Neural progenitor cell (in vitro differentiated cells): ENCODE measurements around the gene KCNH2. TPM values are rescaled to one million over a fixed set of nuclear protein-coding genes. Genes with fewer than 3 reads are reported as not detected.

Experiments
- DNase-seq: peaks from one replicate; pipeline ENCODE4 v3.0.0-alpha.2; 2016; ENCODE audit warnings: low spot score
- H2AFZ ChIP-seq: fragments of 200-600 bp; sonication (generic); replicated peaks from 2 replicates; pipeline ENCODE4 v1.6.1; 2016; ENCODE audit warnings: antibody characterized with exemption
- H3F3A ChIP-seq: fragments of 200-600 bp; sonication (generic); 2 replicates; pipeline ENCODE4 v1.6.1; 2016; ENCODE audit warnings: antibody characterized with exemption, low read depth
- H3K27ac ChIP-seq: fragments of 200-600 bp; sonication (generic); 2 replicates; pipeline ENCODE4 v1.5.1; 2016; ENCODE audit warnings: mild to moderate bottlenecking
- H3K27me3 ChIP-seq: fragments of 200-600 bp; sonication (generic); 2 replicates; pipeline ENCODE4 v1.6.1; 2016; ENCODE audit warnings: mild to moderate bottlenecking, moderate library complexity
- H3K36me3 ChIP-seq: fragments of 200-600 bp; sonication (generic); 2 replicates; pipeline ENCODE4 v1.5.1; 2016
- H3K4me1 ChIP-seq: fragments of 200-600 bp; sonication (generic); 2 replicates; pipeline ENCODE4 v1.6.1; 2016; ENCODE audit warnings: mixed run types
- H3K4me2 ChIP-seq: fragments of 200-600 bp; sonication (generic); 2 replicates; pipeline ENCODE4 v1.6.1; 2016
- H3K4me3 ChIP-seq: fragments of 200-600 bp; sonication (generic); 2 replicates; pipeline ENCODE4 v1.5.1; 2016
- H3K79me2 ChIP-seq: fragments of 200-600 bp; sonication (generic); 2 replicates; pipeline ENCODE4 v1.6.1; 2016; ENCODE audit warnings: low read depth
- H3K9ac ChIP-seq: fragments of 200-600 bp; sonication (generic); 2 replicates; pipeline ENCODE4 v1.6.1; 2016
- H3K9me3 ChIP-seq: fragments of 200-600 bp; sonication (generic); 2 replicates; pipeline ENCODE4 v1.5.1; 2016; ENCODE audit warnings: low read depth
- H4K20me1 ChIP-seq: fragments of 200-600 bp; sonication (generic); 2 replicates; pipeline ENCODE4 v1.6.1; 2016; ENCODE audit warnings: low read depth
- H3K27ac Mint-ChIP-seq: 3 replicates; pipeline ENCODE4 v1.8.0; 2021; ENCODE audit warnings: mixed read lengths
- H3K27me3 Mint-ChIP-seq: 2 replicates; pipeline ENCODE4 v1.8.0; 2022; ENCODE audit warnings: low read depth, mild to moderate bottlenecking, inconsistent platforms, moderate library complexity, mixed read lengths; ENCODE audit not compliant: insufficient read depth
- H3K36me3 Mint-ChIP-seq: 3 replicates; pipeline ENCODE4 v1.8.0; 2021; ENCODE audit warnings: mixed read lengths
- H3K4me1 Mint-ChIP-seq: 3 replicates; pipeline ENCODE4 v1.8.0; 2021; ENCODE audit warnings: mixed read lengths
- H3K4me3 Mint-ChIP-seq: 3 replicates; pipeline ENCODE4 v1.8.0; 2021; ENCODE audit warnings: mild to moderate bottlenecking, moderate library complexity, mixed read lengths
- H3K9me3 Mint-ChIP-seq: 3 replicates; pipeline ENCODE4 v1.8.0; 2020; ENCODE audit warnings: mixed read lengths
- EZH2 ChIP-seq: fragments of 200-600 bp; sonication (generic); IDR thresholded peaks from 2 replicates; pipeline ENCODE4 v1.6.1; 2017; ENCODE audit warnings: antibody characterized with exemption, mild to moderate bottlenecking, moderate library complexity
- EZH2phosphoT487 ChIP-seq: fragments of 200-600 bp; sonication (generic); IDR thresholded peaks from 2 replicates; pipeline ENCODE4 v1.6.1; 2017; ENCODE audit warnings: antibody characterized with exemption
- total RNA-seq: library from RNA; depleted of rRNA; stranded (reverse); fragments of >200 nt; gene quantifications from 2 replicates; pipeline ENCODE4 v1.2.3, GENCODE V29; 2015; ENCODE audit warnings: low replicate concordance
- TF ChIP-seq, protein P1 (sequence below): fragments of 200-600 bp; sonication (generic); IDR thresholded peaks from 2 replicates; pipeline ENCODE4 v1.5.1; 2017; ENCODE audit warnings: antibody characterized with exemption, mild to moderate bottlenecking

Gene KCNH2
- total RNA-seq, 1 donor from 2014 or later = 2.6 TPM

DNA sequence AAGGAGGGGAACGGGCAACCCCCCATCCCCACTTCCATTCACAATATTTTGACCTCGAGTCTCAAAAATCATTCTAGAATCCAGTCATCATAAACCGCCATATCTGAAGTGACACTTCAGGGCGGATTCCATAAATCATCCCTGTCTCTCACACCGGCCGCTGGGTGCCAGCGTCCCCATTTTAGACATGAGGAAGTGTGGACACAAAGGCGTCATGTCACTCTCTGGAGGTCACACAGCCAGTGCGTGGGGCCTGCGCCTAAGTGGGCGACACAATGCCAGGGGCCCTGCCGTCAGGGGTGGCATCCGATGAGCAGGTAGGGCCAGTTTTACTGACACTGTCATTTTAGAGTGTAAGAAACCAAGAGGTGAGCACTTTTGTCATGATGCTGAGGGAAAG lies 19.5 kb downstream of the KCNH2 start:
- H3K9ac ChIP-seq = no peak overlapping the region
- H3K9me3 ChIP-seq = no peaks in the 10 kb centered on the region
- H3K27ac ChIP-seq = no peak overlapping the region
- H3K4me1 ChIP-seq = peaks cover 9% of the 10 kb centered on the region
- Mint-ChIP-seq H3K4me1 (peaks cover 20% of the 10 kb centered on the region), H3K9me3 (no peaks in the 10 kb centered on the region), H3K27me3 (peaks cover 13% of the 10 kb centered on the region), H3K36me3 (peaks cover 4% of the 10 kb centered on the region), H3K27ac (no peak overlapping the region), H3K4me3 (no peak overlapping the region)
- H3K36me3 ChIP-seq = no peaks in the 10 kb centered on the region
- no peaks in the 10 kb centered on the region for H3F3A ChIP-seq
- no peak for DNase-seq
- no peak overlapping the region for H3K4me2 ChIP-seq
- H3K27me3 ChIP-seq = no peaks in the 10 kb centered on the region
- no peak overlapping the region for H2AFZ ChIP-seq
- peaks cover 3% of the 10 kb centered on the region for H4K20me1 ChIP-seq
- no peaks in the 10 kb centered on the region for H3K79me2 ChIP-seq
- H3K4me3 ChIP-seq = no peak overlapping the region
- TF ChIP-seq, protein P1, sequence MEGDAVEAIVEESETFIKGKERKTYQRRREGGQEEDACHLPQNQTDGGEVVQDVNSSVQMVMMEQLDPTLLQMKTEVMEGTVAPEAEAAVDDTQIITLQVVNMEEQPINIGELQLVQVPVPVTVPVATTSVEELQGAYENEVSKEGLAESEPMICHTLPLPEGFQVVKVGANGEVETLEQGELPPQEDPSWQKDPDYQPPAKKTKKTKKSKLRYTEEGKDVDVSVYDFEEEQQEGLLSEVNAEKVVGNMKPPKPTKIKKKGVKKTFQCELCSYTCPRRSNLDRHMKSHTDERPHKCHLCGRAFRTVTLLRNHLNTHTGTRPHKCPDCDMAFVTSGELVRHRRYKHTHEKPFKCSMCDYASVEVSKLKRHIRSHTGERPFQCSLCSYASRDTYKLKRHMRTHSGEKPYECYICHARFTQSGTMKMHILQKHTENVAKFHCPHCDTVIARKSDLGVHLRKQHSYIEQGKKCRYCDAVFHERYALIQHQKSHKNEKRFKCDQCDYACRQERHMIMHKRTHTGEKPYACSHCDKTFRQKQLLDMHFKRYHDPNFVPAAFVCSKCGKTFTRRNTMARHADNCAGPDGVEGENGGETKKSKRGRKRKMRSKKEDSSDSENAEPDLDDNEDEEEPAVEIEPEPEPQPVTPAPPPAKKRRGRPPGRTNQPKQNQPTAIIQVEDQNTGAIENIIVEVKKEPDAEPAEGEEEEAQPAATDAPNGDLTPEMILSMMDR = no peak
- TF ChIP-seq EZH2phosphoT487 (no peak), EZH2 (no peak)

DNA sequence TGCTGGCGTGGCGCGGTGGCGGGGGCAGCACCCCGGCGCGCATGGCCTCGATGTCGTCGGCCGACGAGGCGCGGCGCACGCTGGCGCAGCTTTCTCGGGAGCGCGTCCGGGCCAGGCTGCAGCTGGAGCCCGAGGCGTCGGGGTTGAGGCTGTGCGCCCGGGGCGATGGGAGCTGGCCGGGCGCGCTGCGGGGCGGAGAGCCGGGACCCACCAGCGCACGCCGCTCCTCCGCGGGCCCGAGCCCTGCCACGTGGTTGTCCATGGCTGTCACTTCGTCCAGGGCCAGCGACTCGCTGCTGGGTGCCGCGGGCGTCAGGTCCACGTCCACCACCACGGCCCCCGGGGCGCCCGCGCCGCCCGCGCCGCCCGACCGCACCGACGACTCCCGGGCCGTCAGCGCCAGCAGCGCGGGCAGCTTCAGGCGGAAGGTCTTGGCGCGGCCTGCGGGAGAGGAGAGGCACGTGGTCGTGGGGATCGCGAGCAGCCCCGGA lies 20.0 kb downstream of the KCNH2 start:
- H3K36me3 Mint-ChIP-seq = peaks cover 4% of the 10 kb centered on the region
- Histone ChIP-seq H4K20me1 (peaks cover 3% of the 10 kb centered on the region), H3K36me3 (no peaks in the 10 kb centered on the region), H3K4me1 (peaks cover 9% of the 10 kb centered on the region), H3K9me3 (no peaks in the 10 kb centered on the region), H3K27ac (no peak overlapping the region), H2AFZ (no peak overlapping the region), H3F3A (no peaks in the 10 kb centered on the region), H3K9ac (no peak overlapping the region), H3K79me2 (no peaks in the 10 kb centered on the region), H3K4me2 (no peak overlapping the region), H3K4me3 (no peak overlapping the region), H3K27me3 (no peaks in the 10 kb centered on the region)
- H3K4me1 Mint-ChIP-seq = peaks cover 20% of the 10 kb centered on the region
- H3K9me3 Mint-ChIP-seq = no peaks in the 10 kb centered on the region
- H3K4me3 Mint-ChIP-seq = no peak overlapping the region
- DNase-seq = no peak
- peaks cover 13% of the 10 kb centered on the region for H3K27me3 Mint-ChIP-seq
- no peak overlapping the region for H3K27ac Mint-ChIP-seq
- no peak for TF ChIP-seq EZH2phosphoT487
- TF ChIP-seq, protein P1 = no peak
- TF ChIP-seq EZH2 = no peak

DNA sequence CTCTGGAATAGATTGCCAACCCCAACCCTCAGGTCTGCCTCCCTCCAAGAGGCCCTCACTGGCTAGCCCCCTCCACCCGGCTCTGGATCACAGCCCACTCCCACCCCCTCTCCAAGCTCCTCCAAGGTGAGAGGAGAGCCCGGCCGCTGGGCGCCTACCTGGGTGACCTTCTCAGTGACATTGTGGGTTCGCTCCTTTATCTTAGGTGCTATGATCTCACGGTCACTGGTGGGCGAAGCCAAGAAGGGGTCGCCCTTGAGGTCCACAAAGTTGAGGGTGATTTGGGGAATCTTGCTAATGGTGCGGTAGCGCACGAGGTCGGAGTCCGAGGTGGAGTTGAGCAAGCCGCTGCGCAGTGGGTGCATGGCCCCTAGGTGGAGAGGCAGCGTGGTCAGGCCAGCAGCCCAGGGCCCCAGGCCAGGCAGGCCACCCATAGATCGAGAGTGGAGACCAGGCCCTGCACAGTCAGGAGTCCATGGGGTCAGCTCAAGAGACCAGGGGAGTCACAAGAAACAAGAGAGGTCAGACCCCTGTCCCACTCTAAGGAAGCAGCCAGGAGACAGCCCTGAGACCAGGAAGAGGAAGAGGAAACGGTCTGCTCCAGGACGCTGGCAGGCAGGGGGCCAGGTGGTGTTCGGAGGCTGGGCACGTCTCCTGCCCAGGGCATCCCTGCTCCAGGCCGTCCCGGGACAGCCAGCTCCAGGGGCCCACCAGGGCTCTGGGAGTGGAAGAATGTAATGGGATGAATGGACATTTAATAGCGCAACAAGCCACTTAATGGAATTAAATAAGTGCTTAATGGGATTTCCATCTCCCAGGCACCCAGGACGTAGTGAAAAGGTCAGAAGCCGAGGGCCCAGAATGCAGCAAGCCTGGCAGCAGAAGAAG lies 20.7 kb downstream of the KCNH2 start:
- Mint-ChIP-seq H3K4me3 (no peak overlapping the region), H3K4me1 (peaks cover 15% of the 10 kb centered on the region), H3K36me3 (peaks cover 4% of the 10 kb centered on the region), H3K9me3 (no peaks in the 10 kb centered on the region), H3K27me3 (peaks cover 14% of the 10 kb centered on the region), H3K27ac (no peak overlapping the region)
- Histone ChIP-seq H3K27me3 (no peaks in the 10 kb centered on the region), H3K27ac (no peak overlapping the region), H3K9me3 (no peaks in the 10 kb centered on the region), H3K36me3 (no peaks in the 10 kb centered on the region), H2AFZ (no peak overlapping the region), H4K20me1 (peaks cover 3% of the 10 kb centered on the region), H3F3A (no peaks in the 10 kb centered on the region), H3K79me2 (no peaks in the 10 kb centered on the region), H3K9ac (no peak overlapping the region), H3K4me2 (no peak overlapping the region), H3K4me3 (no peak overlapping the region), H3K4me1 (peaks cover 9% of the 10 kb centered on the region)
- no peak for DNase-seq
- no peak for TF ChIP-seq EZH2phosphoT487
